Large intestine (tissue), 3 donors: ENCODE measurements around the gene PPHLN1. TPM values are rescaled to one million over a fixed set of nuclear protein-coding genes. Genes with fewer than 3 reads are reported as not detected.

Experiments
- DNase-seq, 2 donors: peaks; one replicate each; pipeline versions ENCODE4 v3.0.0 to v3.0.0-alpha.2; 2013
- H3K27ac ChIP-seq: one replicate; pipeline ENCODE4 v1.5.1; 2013; ENCODE audit warnings: low read length
- H3K27me3 ChIP-seq: 2 replicates; pipeline ENCODE4 v1.6.1; 2013; ENCODE audit warnings: low read length; ENCODE audit not compliant: control insufficient read depth, insufficient read depth
- H3K36me3 ChIP-seq: 2 replicates; pipeline ENCODE4 v1.6.1; 2013; ENCODE audit warnings: low read length; ENCODE audit not compliant: control insufficient read depth, insufficient read depth
- H3K4me1 ChIP-seq: one replicate; pipeline ENCODE4 v1.6.1; 2013; ENCODE audit warnings: low read length; ENCODE audit not compliant: control insufficient read depth, insufficient read depth
- H3K4me3 ChIP-seq: one replicate; pipeline ENCODE4 v1.5.1; 2013; ENCODE audit warnings: low read length
- H3K9me3 ChIP-seq: one replicate; pipeline ENCODE4 v1.6.1; 2013; ENCODE audit warnings: mild to moderate bottlenecking, low read depth, low read length, moderate library complexity; ENCODE audit not compliant: control insufficient read depth
- WGBS: methylation state at CpG from one replicate; pipeline ENCODE4 v1.1.5; 2013; ENCODE audit warnings: low lambda C conversion rate; ENCODE audit not compliant: insufficient coverage; 5-methylcytosine and 5-hydroxymethylcytosine counted together
- polyA plus RNA-seq: library from polyadenylated mRNA; unstranded; fragments of 120-200 nt; gene quantifications from one replicate; pipeline ENCODE4 v1.2.1, GENCODE V29; 2013

PPHLN1 gene
- polyA plus RNA-seq, 1 donor, result 56.6 TPM

GRCh38 chr12:42432517-42433140, 106.7 kb downstream of the PPHLN1 start:
- no peak overlapping the region for H3K4me3 ChIP-seq
- H3K36me3 ChIP-seq, result peaks cover 3% of the 10 kb centered on the region
- H3K27ac ChIP-seq, result no peak overlapping the region
- DNase-seq, result no peak
- H3K4me1 ChIP-seq, result no peaks in the 10 kb centered on the region
- H3K27me3 ChIP-seq, result no peaks in the 10 kb centered on the region
- H3K9me3 ChIP-seq, result no peaks in the 10 kb centered on the region
- whole genome bisulfite sequencing, result 100% methylated on average over 1 of the region's 5 CpGs

- Histone ChIP-seq H3K4me1 (peaks cover 8% of the 10 kb centered on the region), H3K27ac (no peak overlapping the region), H3K9me3 (peaks cover 3% of the 10 kb centered on the region), H3K27me3 (no peaks in the 10 kb centered on the region), H3K4me3 (no peak overlapping the region), H3K36me3 (peaks cover 17% of the 10 kb centered on the region)
- no peak for DNase-seq
- WGBS, result 85% methylated on average over 6 of the region's 11 CpGs
Observed at GRCh38 chr12:42440608-42441007, 114.6 kb downstream of the PPHLN1 start.

DNA sequence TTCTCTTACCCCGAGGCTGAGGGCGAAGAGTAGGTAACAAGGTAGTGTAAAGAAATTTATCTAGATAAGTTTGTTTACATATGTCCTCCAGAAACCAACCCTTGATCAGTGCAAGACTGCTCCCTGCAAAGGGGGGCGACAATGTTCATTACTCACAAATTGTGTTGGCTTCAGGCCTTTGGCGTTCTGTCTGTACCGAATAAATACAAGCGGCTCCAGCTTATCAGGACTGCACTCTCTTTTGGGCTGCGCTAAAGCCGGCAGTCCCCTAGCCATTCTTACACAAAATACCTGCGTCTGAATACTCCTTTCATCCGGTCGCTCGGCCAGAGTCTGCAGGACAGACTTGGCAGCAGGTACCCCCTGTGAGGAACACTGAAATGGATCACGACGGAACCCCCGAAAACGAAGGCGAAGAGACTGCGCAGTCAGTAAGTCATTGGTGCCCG, 116.4 kb downstream of the PPHLN1 start:
- H3K36me3 ChIP-seq, result peaks cover 29% of the 10 kb centered on the region
- H3K9me3 ChIP-seq, result peaks cover 7% of the 10 kb centered on the region
- H3K4me1 ChIP-seq, result peaks cover 8% of the 10 kb centered on the region
- DNase-seq, result peak; percentile 31 to 68
- H3K27ac ChIP-seq, result peak overlapping the region; percentile 30
- no CpG with 5 or more reads among the region's 19 CpGs for WGBS
- H3K4me3 ChIP-seq, result no peak overlapping the region
- H3K27me3 ChIP-seq, result no peaks in the 10 kb centered on the region

DNA sequence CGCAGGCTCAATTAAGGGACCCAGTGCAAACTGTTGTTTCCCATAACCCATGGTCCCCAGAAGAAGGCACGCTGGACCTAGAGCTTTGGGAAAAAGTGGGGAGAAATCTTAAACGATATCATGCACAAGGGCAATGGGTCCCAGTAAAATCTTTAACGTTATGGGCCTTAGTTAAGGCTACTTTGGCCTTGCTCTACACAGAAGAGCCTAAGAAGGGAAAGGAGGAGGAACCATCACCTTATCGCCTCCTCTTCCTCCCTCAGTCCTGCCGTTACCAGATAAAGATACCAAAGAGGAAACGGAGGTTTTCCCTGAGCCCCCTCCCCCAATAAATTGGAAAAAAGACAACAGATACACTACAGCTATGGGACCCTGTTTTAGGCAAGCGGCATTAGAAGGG, 116.9 kb downstream of the PPHLN1 start:
- Histone ChIP-seq H3K36me3 (peaks cover 30% of the 10 kb centered on the region), H3K4me1 (peaks cover 8% of the 10 kb centered on the region), H3K4me3 (no peak overlapping the region), H3K9me3 (peaks cover 7% of the 10 kb centered on the region), H3K27me3 (no peaks in the 10 kb centered on the region), H3K27ac (no peak overlapping the region)
- WGBS, result no CpG with 5 or more reads among the region's 8 CpGs
- DNase-seq, result no peak

GRCh38 chr12:42444192-42444943, 118.4 kb downstream of the PPHLN1 start:
- peaks cover 7% of the 10 kb centered on the region for H3K9me3 ChIP-seq
- 80% methylated on average over 1 of the region's 7 CpGs for WGBS
- no peaks in the 10 kb centered on the region for H3K27me3 ChIP-seq
- H3K36me3 ChIP-seq, result peaks cover 33% of the 10 kb centered on the region
- DNase-seq, result no peak
- H3K4me1 ChIP-seq, result peaks cover 8% of the 10 kb centered on the region
- no peak overlapping the region for H3K27ac ChIP-seq
- H3K4me3 ChIP-seq, result no peak overlapping the region

GRCh38 chr12:42445891-42446290, 119.9 kb downstream of the PPHLN1 start:
- H3K9me3 ChIP-seq, result peaks cover 7% of the 10 kb centered on the region
- no peak for DNase-seq
- peaks cover 8% of the 10 kb centered on the region for H3K4me1 ChIP-seq
- H3K27ac ChIP-seq, result no peak overlapping the region
- H3K4me3 ChIP-seq, result no peak overlapping the region
- no peaks in the 10 kb centered on the region for H3K27me3 ChIP-seq
- peaks cover 35% of the 10 kb centered on the region for H3K36me3 ChIP-seq
- WGBS, result no CpG with 5 or more reads among the region's 16 CpGs

GRCh38 chr12:42446761-42447160, 120.8 kb downstream of the PPHLN1 start:
- H3K4me3 ChIP-seq, result no peak overlapping the region
- no peak overlapping the region for H3K27ac ChIP-seq
- DNase-seq, result no peak
- no CpG with 5 or more reads among the region's 6 CpGs for whole genome bisulfite sequencing
- H3K4me1 ChIP-seq, result peaks cover 5% of the 10 kb centered on the region
- H3K27me3 ChIP-seq, result no peaks in the 10 kb centered on the region
- peaks cover 35% of the 10 kb centered on the region for H3K36me3 ChIP-seq
- H3K9me3 ChIP-seq, result peaks cover 7% of the 10 kb centered on the region

DNA sequence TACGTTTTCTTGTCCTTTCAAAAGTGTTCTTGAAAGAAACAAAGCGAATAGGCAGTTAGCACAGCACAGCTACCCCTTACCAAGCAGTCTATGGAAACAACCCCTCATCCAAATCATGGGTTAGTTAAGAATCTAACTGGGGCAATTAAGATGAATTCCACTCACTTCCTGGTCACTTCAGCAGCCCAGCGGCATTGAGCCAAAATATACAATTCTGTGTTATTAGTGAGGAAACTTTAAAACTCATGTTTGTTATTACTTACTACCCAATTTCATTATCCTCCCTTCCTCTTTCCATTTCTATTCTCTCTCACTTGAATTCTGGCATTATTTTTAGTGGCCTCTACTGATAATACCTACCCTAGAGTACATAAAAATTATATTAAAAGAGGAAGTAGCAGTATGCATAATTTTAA, 121.4 kb downstream of the PPHLN1 start:
- 86% methylated on average over 2 of the region's 3 CpGs for WGBS
- H3K27me3 ChIP-seq, result no peaks in the 10 kb centered on the region
- H3K4me1 ChIP-seq, result peaks cover 4% of the 10 kb centered on the region
- no peak for DNase-seq
- H3K27ac ChIP-seq, result no peak overlapping the region
- H3K4me3 ChIP-seq, result no peak overlapping the region
- peaks cover 7% of the 10 kb centered on the region for H3K9me3 ChIP-seq
- peaks cover 34% of the 10 kb centered on the region for H3K36me3 ChIP-seq

- H3K4me1 ChIP-seq, result no peaks in the 10 kb centered on the region
- no peak overlapping the region for H3K27ac ChIP-seq
- no peak overlapping the region for H3K4me3 ChIP-seq
- H3K27me3 ChIP-seq, result no peaks in the 10 kb centered on the region
- peaks cover 4% of the 10 kb centered on the region for H3K9me3 ChIP-seq
- WGBS, result 100% methylated on average over 3 of the region's 9 CpGs
- H3K36me3 ChIP-seq, result peaks cover 22% of the 10 kb centered on the region
- no peak for DNase-seq
Observed at GRCh38 chr12:42448841-42449240, 122.9 kb downstream of the PPHLN1 start.

DNA sequence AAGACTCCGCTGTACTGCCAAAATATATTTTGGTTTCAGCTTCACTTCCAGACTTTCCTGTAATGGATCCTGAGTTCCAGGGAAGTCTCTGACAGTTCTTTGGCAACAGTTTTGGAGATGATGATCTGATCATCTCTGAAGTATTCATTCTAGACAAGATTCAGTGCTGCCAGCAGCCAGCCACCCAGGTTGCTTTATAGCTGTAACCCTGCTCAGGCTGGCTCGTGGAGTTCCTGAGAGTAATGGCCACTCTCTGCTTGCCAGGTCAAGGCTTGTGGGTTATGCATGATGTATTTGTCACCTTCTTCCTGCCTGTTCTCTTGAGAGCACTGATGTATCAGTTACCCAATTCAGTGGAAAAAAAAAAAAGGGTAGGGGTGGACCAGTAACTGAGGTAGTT, 124.3 kb downstream of the PPHLN1 start:
- Histone ChIP-seq H3K4me1 (peaks cover 4% of the 10 kb centered on the region), H3K9me3 (peaks cover 4% of the 10 kb centered on the region), H3K36me3 (peaks cover 18% of the 10 kb centered on the region), H3K27me3 (no peaks in the 10 kb centered on the region), H3K27ac (no peak overlapping the region), H3K4me3 (no peak overlapping the region)
- WGBS, result no CpG with 5 or more reads among the region's 2 CpGs
- DNase-seq, result no peak
